ENCODE data around the gene HEATR9.

HEATR9 gene

DNA sequence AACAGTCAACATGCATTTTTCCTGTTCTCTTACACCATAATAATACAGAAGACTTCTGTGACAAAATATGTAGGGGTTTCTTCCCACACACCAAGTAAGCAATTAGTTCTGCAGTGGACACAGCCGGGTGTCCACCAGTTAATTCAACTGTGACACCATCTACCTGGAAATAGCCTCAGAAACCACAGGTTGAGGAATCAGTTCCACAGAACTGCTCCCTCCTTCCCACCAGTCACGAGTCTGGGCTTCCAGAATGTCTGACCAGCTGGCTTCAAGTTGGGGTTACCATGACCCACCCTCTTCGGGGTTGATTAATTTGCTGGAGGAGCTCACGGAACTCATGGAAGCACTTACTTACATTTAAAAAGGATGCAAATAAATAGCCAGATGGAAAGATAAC is 25.1 kb upstream of the HEATR9 start:
- DNase-seq (ENCODE audit: low read depth), result no peak

GRCh38 chr17:35892091-35893035 is 23.7 kb upstream of the HEATR9 start:
- no peak for DNase-seq (ENCODE audit: low read depth)

- DNase-seq (ENCODE audit: low read depth), result no peak
These were observed 22.6 kb upstream of the HEATR9 start for GRCh38 chr17:35891269-35891668.

- DNase-seq (ENCODE audit: low read depth), result no peak
These were observed 22.1 kb upstream of the HEATR9 start for GRCh38 chr17:35890774-35891155.

DNA sequence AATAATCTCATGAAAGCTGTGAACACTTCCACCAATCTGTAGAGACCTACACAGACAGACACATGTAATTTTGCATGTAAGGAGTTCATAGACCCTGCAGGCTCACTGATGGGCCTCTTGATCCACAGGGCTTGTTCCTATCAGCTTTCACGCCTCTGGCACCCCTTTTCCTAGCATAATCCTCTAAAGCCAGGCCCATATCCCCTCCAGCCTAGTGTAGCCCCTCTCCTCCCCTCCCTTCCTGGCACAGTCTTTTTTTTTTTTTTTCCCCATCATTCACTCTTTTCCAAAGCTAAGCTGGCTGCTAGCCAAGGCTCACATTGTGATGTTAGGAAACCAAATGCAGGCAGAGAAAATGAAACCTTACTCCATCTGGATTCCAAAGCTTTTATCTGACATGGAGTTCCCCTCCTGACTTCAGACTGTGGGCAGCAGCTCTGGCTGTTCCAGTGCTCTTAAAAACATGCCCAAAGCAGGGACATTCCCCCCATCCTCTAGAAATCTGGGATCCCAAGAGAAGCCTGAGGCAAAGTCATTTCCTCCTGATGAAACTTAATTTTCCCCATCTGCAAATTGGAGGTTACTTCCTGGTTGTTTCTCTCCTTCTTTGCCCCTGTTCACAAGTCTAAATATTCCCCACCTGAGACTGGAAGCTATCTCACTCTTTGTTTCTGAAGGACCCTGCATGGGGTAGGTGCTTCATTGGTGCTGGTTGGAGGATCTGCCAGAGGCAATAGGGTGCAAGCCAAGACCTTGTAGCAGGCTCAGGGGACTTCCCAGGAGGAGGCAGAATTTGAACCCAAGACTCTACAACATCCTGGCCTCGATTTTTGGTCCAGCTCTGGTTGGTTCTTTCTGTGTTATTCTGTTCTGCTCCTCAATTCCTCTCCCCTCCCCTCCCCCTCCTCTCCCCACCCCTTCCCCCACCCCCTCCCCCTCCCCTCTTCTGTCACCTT is 21.4 kb upstream of the HEATR9 start:
- no peak for DNase-seq (ENCODE audit: low read depth)

- no peak for DNase-seq (ENCODE audit: low read depth)
These were observed 20.6 kb upstream of the HEATR9 start for GRCh38 chr17:35889241-35889640.

DNA sequence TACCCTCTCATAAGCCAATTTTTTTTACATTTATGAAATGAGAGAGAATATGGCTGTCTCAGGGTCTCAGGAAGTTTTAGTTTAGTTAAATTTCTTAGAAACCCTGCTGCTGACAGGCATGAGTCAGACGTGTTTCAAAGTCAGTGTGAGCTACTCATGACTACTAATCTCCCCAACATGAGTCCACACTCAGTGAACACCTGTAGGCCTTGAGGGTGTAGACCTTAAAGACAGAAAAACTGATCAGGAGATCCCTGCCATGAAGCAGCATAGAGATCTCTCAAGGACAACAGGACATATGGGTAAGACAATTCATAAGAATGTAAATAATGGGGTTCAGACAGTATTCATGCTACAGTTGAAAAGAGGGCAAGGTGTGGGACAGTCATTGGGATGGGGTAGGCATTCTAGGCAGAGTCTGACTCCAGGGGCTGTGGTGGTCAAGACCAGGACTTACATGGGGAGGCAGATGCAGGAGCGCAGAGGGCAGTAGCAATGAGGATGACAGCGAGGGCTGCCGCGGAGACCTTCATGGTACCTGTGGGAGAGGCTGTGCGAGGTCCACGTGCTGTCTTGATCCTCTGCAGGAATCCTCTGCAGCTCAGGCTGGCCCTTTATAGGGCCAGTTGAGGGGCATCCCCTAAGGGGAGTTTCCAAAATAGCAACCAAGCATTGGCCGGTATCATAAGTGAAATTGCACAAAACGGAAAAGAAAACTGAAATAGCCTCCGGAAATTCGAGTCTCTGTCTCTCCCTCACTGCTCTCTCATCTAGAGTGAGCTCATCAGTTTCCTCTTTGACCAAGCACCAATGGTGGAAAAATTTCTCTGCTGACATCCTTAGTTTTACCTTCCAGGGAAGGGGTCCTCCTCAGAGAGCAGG is 11.3 kb upstream of the HEATR9 start, which contains the start of gene CCL5:
CCL5 (minus strand) TSS at position 588 of the 882 bp plus-strand sequence.
- no peak for DNase-seq (ENCODE audit: low read depth)

GRCh38 chr17:35878361-35878760 is 9.7 kb upstream of the HEATR9 start:
- no peak for DNase-seq (ENCODE audit: low read depth)

- no peak for DNase-seq (ENCODE audit: low read depth)
These were observed 8.8 kb upstream of the HEATR9 start for GRCh38 chr17:35877345-35878029.

- DNase-seq (ENCODE audit: low read depth), result no peak
These were observed 7.8 kb upstream of the HEATR9 start for GRCh38 chr17:35876534-35876933.

DNA sequence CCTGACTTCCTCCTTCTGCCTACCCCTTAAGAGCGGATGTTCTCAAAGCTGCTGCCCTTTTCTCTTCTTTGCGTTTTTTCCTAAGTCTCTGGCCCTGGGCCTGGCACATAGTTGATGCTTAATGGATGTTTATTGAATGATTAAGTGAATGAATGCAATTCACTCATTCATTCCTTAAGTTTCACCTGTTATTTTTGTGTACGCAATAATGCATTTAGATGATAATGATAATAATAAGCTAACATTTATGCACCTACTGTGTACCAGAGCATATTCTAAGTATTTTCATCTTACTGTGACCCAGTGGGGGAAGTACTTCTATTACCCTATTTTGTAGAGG is 7.1 kb upstream of the HEATR9 start:
- DNase-seq (ENCODE audit: low read depth), result no peak

DNA sequence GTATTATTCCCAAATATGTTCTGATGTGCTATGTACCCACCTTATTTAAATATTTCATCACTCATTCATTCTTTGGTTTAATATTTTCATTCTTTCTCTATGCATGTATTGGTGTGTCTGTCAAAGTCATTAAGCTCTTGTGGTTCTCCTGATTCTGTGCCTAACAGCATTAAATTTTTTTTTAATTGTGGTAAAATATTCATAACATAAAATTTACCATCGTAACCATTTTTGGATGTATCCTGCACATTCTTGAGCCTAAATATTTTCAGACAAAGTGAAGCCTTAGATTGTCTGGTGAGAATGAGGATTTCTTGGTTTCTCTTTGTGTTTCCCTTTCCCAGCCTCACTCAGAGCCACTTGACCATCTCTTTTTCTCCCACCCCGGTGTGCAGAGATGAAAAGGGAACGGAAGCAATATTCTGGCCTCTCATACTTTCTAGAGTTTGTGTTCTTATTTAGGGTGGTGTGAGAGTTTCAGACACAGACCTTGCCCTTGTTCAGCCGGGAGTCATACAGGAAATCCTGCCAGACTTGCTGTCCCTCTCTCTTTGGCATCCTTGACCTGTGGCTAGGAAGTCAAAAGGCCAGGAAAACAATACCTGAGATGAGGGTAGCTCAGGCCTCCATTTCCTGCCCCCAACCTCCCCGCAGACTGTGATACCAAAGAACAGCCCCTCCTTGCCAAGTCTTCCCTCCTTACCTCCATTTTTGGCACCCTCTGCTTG is 6.5 kb upstream of the HEATR9 start:
- DNase-seq (ENCODE audit: low read depth), result no peak

DNA sequence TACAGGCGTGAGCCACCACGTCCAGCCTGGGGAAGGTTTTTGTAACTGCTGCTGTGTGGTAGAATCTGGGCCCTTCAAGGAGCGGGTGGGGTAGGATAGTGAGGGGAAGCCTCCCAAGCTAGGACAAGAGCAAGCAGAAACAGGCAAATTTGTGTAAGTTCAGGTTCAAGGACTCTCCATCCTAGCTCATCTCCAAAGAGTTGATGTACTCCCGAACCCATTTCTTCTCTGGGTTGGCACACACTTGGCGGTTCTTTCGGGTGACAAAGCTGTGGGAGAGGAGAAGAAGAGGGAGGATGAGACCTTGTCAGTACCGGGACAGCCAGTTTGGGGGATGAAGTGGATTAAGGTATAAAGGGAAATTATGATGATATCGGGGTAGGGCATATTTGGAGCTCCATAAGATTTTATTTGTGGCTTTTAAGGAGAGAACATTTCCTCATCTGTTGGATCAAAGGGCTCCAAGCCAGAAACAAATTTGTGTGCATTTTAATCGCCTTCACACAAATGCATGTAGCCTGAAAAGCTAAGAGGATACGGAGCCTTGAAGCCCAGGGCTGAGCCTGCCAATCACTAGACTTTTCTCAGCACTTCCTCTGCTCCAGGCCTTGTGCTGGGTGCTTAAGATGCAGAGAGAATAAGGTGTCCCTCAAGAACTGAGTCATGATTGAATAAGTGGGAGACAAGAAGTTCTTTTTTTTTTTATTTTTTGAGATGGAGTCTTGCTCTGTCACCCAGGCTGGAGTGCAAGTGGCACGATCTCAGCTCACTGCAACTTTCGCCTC is 3.7 kb upstream of the HEATR9 start:
- DNase-seq (ENCODE audit: low read depth), result no peak

- no peak for DNase-seq (ENCODE audit: low read depth)
These were observed 2.5 kb upstream of the HEATR9 start for GRCh38 chr17:35870906-35871819.

DNA sequence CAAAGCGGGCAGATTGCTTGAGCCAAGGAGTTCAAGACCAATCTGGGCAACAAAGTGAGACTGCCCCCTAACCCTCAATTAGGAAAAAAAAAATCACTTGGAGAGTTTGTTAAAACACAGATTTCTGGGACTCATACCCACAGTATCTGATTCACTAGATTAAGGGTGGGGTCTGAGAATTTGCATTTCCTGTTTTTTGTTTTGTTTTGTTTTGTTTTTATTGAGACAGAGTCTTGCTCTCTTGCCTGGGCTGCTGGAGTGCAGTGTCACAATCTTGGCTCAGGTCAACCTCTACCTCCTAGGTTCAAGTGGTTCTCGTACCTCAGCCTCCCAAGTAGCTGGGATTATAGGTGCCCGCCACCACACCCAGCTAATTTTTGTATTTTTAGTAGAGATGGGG is 1.1 kb downstream of the HEATR9 start:
- no peak for DNase-seq (ENCODE audit: low read depth)

DNA sequence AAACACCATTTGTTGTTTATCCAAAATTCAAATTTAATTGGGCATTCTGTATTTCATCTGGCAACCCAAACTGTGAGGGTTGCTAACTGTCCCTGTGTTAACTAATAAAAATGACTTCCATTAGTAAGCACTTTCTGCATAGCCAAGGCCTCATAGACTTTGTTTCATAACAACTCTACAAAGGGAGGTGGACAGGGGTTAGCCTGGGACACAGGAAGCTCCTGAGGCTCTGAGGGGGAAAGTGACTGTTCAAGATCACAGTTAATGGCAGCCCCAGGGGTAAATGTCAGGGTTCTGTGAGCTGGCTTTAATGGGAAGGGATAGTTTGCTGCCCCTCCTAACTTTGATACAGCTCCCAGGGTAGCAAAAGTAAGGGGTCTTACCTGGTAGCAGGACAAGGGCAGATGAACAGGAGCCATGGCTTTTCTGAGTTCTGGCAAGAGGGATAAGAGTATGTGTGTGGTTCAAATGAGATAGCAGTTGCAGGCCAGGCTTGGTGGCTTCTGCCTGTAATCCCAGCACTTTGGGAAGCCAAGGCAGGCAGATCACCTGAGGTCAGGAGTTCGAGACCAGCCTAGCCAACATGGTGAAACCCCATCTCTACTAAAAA is 2.2 kb downstream of the HEATR9 start:
- DNase-seq (ENCODE audit: low read depth), result no peak

DNA sequence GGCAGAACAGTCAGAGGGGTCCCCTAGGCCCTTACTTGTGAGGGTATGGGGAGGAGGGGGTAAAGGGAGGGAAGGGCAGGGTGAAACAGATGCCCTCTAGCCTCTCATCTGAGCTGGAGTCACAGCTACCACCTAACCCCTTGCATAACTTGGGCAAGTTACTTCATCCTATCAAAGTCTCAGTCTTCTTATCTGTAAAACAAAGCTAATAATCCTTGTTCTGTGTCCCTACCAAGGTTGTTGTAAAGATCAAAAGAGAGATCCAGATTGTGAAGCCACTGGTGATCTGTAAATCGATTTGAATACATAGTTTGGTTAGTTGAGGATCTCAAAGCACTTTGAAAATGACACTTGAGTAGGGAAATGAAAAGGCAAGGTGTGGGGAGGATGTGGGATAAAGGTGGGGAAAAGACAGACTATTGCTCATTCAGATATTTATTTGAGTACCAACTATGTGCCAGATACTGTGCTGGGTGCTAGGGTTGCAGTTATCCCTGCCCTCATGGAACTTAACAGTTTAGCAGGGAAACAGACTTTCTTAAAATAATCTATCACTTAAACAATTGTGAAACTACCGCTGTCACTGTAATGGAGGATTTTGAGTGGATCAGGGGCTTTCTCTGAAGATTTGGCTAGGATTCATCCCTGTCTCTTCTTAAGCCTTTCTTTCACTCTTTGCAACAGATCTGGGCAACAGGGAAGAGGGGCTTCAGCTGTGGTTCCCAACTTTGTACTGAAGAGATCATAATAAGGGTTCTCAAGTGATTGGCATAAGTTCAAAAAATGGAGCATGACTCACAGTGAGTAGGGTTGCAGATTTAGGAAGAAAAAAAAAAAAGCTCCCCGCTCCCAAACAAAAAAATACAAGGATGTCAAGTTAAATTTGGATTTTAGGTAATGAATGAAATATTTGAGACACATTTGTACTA is 3.0 kb downstream of the HEATR9 start:
- DNase-seq (ENCODE audit: low read depth), result no peak

Measured in HS-5 (cell line).